A549 (cell line): ENCODE measurements around the gene TMEM54.

Source experiments
- POLR2A ChIP-seq: IDR thresholded peaks from 2 replicates; pipeline ENCODE4 v1.6.1; 2012; ENCODE audit warnings: mild to moderate bottlenecking, low read length
- TF ChIP-seq, protein P1 (sequence below): fragments of >200 bp; sonication (Bioruptor Twin); formaldehyde crosslinking; IDR thresholded peaks from 3 replicates; pipeline ENCODE4 v1.5.1; 2016
- TF ChIP-seq, protein P2 (sequence below): IDR thresholded peaks from 2 replicates; pipeline ENCODE4 v1.6.1; 2012; ENCODE audit warnings: low read depth, borderline replicate concordance

DNA sequence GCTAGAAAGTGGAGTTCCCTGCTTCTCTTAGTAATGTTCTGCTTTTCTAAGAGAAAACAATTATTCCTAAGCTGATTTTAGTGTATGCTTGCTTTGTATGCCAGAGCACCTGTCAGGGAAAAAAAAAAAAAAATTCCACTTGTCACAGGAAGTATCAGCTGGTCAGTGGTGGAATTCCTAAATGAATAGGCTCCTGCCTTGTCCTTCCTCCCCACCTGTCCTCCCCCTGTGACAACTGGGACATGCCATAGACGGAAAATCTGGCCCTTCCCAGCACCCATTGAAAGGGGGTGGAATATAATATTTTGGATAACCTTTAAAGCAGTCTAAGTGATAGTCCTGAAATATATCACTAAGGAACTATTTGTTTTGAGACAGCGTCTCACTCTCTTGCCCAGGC is 41.3 kb downstream of the TMEM54 start:
- TF ChIP-seq, protein P1, sequence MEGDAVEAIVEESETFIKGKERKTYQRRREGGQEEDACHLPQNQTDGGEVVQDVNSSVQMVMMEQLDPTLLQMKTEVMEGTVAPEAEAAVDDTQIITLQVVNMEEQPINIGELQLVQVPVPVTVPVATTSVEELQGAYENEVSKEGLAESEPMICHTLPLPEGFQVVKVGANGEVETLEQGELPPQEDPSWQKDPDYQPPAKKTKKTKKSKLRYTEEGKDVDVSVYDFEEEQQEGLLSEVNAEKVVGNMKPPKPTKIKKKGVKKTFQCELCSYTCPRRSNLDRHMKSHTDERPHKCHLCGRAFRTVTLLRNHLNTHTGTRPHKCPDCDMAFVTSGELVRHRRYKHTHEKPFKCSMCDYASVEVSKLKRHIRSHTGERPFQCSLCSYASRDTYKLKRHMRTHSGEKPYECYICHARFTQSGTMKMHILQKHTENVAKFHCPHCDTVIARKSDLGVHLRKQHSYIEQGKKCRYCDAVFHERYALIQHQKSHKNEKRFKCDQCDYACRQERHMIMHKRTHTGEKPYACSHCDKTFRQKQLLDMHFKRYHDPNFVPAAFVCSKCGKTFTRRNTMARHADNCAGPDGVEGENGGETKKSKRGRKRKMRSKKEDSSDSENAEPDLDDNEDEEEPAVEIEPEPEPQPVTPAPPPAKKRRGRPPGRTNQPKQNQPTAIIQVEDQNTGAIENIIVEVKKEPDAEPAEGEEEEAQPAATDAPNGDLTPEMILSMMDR = no peak
- TF ChIP-seq POLR2A = no peak
- TF ChIP-seq, protein P2, sequence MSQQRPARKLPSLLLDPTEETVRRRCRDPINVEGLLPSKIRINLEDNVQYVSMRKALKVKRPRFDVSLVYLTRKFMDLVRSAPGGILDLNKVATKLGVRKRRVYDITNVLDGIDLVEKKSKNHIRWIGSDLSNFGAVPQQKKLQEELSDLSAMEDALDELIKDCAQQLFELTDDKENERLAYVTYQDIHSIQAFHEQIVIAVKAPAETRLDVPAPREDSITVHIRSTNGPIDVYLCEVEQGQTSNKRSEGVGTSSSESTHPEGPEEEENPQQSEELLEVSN = no peak
